ENCODE data around the gene TXNDC17.

The TXNDC17 gene

GRCh38 chr17:6597727-6598126 is 43.1 kb upstream of the TXNDC17 start:
- TF ChIP-seq, protein P1, sequence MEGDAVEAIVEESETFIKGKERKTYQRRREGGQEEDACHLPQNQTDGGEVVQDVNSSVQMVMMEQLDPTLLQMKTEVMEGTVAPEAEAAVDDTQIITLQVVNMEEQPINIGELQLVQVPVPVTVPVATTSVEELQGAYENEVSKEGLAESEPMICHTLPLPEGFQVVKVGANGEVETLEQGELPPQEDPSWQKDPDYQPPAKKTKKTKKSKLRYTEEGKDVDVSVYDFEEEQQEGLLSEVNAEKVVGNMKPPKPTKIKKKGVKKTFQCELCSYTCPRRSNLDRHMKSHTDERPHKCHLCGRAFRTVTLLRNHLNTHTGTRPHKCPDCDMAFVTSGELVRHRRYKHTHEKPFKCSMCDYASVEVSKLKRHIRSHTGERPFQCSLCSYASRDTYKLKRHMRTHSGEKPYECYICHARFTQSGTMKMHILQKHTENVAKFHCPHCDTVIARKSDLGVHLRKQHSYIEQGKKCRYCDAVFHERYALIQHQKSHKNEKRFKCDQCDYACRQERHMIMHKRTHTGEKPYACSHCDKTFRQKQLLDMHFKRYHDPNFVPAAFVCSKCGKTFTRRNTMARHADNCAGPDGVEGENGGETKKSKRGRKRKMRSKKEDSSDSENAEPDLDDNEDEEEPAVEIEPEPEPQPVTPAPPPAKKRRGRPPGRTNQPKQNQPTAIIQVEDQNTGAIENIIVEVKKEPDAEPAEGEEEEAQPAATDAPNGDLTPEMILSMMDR (IDR thresholded peaks at IDR 0.05; ENCODE audit: borderline replicate concordance, insufficient read depth, low read depth, low read length), result no peak
- H3K4me3 ChIP-seq (ENCODE audit: low read depth, low read length), result no peak overlapping the region

DNA sequence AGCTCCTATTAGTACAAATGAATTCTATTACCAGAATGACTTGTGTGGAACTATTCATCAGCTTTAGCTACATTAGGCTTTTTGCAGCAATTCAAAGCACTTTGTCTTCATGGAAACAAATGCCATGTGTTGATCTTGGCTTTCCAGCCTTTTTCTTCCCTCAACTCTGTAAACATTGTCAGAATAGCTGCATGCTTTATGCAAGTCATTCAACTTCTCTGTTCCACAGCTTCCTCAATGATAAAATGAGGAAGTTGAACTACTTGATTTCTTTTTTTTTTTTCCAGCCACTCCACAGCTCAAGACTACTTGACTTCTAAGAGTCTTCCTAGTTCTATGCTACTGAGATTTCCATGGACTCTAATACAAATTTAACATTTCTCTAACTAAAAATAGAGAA is 41.5 kb upstream of the TXNDC17 start:
- TF ChIP-seq, protein P1 (IDR thresholded peaks at IDR 0.05; ENCODE audit: borderline replicate concordance, insufficient read depth, low read depth, low read length), result no peak
- no peak overlapping the region for H3K4me3 ChIP-seq (ENCODE audit: low read depth, low read length)

GRCh38 chr17:6602141-6602540 is 38.7 kb upstream of the TXNDC17 start:
- H3K4me3 ChIP-seq (ENCODE audit: low read depth, low read length), result no peak overlapping the region
- TF ChIP-seq, protein P1 (IDR thresholded peaks at IDR 0.05; ENCODE audit: borderline replicate concordance, insufficient read depth, low read depth, low read length), result no peak

DNA sequence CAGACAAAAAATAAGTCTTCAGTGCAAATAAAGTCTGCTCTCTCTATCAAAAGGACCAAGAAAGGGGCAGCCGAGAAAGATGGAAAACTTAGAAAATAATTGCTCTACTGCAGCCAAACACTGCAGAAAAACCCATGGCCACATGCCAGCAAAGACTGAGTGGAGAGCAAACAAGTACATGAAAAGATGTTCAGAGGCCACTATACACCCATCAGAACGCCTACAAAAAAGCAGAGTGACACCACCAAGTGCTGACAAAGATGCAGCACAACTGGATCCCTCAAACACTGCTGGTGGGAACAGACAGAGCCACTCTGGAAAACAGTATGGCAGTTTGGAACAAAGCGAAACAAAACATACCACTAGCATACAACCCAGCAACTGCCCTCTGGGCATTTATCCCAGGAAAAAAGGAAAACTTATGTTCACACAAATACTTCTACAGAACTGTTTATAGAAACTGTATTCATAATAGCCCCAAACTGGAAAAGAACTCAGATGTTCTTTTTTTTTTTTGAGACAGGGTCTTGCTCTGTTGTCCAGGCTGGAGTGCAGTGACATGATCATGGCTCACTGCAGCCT is 37.0 kb upstream of the TXNDC17 start:
- no peak overlapping the region for H3K4me3 ChIP-seq (ENCODE audit: low read depth, low read length)
- TF ChIP-seq, protein P1 (IDR thresholded peaks at IDR 0.05; ENCODE audit: borderline replicate concordance, insufficient read depth, low read depth, low read length), result no peak

- no peak overlapping the region for H3K4me3 ChIP-seq (ENCODE audit: low read depth, low read length)
- TF ChIP-seq, protein P1 (IDR thresholded peaks at IDR 0.05; ENCODE audit: borderline replicate concordance, insufficient read depth, low read depth, low read length), result no peak
Measured at GRCh38 chr17:6605142-6605541, 35.7 kb upstream of the TXNDC17 start.

- TF ChIP-seq, protein P1 (IDR thresholded peaks at IDR 0.05; ENCODE audit: borderline replicate concordance, insufficient read depth, low read depth, low read length), result no peak
- no peak overlapping the region for H3K4me3 ChIP-seq (ENCODE audit: low read depth, low read length)
Measured at GRCh38 chr17:6608321-6608720, 32.5 kb upstream of the TXNDC17 start.

DNA sequence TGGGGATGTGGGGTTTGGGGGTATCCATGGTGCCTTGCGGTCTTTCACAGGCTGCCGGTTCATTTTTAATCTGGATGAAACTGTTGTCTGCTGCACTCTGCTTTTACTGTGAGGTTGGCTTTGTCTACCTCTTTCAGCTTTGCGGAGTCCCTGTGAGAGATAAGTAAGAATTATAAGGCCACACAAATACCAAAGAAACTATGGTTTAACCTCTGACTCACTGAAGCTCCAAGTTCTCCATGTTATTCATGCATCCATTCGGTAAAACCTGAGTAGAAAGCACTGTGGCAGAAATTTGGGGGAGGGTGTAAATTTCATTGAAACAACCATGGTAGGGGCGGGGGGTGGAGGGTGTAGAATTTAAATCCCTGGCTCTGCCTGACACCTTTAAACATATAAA is 30.8 kb upstream of the TXNDC17 start:
- TF ChIP-seq, protein P1 (IDR thresholded peaks at IDR 0.05; ENCODE audit: borderline replicate concordance, insufficient read depth, low read depth, low read length), result no peak
- H3K4me3 ChIP-seq (ENCODE audit: low read depth, low read length), result no peak overlapping the region
